GM12801 (cell line): ENCODE measurements around the gene SDK2.

Experiments used
- TF ChIP-seq, protein P1 (sequence below): IDR thresholded peaks from one replicate; pipeline ENCODE4 v1.5.1; 2011; ENCODE audit warnings: control low read depth; ENCODE audit not compliant: insufficient read length; ENCODE audit errors: extremely low read depth

Gene SDK2

DNA sequence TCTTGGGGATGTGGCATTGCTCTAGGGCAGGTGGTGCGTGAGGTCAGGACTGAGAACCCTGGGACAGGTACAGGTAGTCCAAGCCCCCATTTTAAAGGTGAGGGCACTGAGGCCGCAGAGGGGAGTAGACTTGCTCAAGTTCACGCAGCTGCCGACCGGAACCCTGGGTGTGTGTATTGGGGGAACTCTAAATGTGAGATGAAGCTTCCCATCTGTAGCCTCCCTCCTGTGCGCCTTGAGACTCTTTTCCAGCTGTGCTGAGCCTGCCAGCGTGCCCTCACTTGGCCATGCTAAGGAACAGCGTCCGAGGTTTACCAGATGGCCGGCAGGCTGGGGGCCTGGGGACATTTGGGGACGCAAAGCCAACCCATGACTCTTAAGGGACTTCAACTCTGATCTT lies 253.4 kb downstream of the SDK2 start:
- TF ChIP-seq, protein P1, sequence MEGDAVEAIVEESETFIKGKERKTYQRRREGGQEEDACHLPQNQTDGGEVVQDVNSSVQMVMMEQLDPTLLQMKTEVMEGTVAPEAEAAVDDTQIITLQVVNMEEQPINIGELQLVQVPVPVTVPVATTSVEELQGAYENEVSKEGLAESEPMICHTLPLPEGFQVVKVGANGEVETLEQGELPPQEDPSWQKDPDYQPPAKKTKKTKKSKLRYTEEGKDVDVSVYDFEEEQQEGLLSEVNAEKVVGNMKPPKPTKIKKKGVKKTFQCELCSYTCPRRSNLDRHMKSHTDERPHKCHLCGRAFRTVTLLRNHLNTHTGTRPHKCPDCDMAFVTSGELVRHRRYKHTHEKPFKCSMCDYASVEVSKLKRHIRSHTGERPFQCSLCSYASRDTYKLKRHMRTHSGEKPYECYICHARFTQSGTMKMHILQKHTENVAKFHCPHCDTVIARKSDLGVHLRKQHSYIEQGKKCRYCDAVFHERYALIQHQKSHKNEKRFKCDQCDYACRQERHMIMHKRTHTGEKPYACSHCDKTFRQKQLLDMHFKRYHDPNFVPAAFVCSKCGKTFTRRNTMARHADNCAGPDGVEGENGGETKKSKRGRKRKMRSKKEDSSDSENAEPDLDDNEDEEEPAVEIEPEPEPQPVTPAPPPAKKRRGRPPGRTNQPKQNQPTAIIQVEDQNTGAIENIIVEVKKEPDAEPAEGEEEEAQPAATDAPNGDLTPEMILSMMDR, result no peak

- TF ChIP-seq, protein P1, result no peak
These were observed 254.0 kb downstream of the SDK2 start for GRCh38 chr17:73390221-73390620.

DNA sequence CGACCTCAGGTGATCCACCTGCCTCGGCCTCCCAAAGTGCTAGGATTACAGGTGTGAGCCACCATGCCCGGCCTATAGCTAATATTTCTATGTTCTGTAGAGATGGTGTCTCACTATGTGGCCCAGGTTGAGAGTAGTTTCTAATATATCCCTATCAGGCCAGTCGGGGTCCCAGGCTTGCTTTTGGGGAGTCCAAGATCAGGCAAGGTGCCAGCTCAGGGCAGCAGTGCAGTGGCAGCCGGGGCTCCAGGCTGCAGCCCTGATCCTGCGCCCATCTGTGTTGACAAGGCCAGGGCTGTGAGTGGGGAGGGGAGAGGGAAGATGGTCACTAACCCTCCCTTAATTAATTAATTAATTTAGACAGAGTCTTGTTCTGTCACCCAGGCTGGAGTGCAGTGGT lies 254.8 kb downstream of the SDK2 start:
- TF ChIP-seq, protein P1, result no peak

DNA sequence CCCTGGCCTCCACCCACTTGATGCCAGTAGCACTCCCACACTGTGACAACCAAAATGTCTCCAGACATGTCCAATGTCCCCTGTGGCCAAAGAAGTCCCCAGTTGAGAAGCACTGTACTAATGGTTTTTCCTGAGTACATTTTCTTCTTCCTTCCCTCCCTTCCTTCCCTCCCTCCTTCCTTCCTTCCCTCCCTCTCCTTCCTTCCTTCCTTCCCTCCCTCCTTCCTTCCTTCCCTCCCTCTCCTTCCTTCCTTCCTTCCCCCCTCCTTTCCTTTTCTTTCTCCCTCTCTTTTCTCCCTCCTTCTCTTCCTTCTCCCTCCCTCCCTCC lies 255.7 kb downstream of the SDK2 start:
- TF ChIP-seq, protein P1, result no peak

- TF ChIP-seq, protein P1, result no peak
These were observed 256.3 kb downstream of the SDK2 start for GRCh38 chr17:73387746-73388577.

DNA sequence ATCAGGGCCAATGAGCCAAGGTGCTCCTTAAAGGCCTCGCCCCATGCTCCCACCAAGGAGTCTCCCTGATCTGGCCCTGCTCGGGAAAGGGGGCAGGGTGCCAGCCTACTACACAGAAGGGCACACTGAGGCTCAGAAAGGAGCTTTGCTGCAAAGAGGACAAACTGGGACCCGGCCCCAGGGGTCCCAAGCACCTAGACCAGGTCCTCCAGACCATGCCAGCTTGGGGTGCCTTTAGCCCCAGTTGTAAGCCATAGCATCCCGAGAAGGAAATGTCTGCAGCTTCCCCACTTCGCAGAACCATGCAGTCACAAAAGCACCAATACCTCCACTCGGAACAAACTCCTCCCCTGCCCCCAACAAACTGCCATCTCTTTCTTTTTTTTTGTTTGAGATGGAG lies 257.7 kb downstream of the SDK2 start:
- TF ChIP-seq, protein P1, result no peak

GRCh38 chr17:73384926-73385325 lies 259.3 kb downstream of the SDK2 start:
- TF ChIP-seq, protein P1, result no peak
